T-helper 2 cell treated with Interferon-gamma antibody and Interleukin-4, amounts not matched to agents 5 μg/mL and 100 μg/mL, for 36 hours (primary cell): Measurements from ENCODE around the gene EDAR.

ENCODE experiments used
- DNase-seq: peaks from one replicate; pipeline ENCODE4 v3.0.0; 2021; ENCODE audit warnings: low spot score
- H3K27ac Mint-ChIP-seq: one replicate; pipeline ENCODE4 v1.8.0; 2021; ENCODE audit warnings: mild to moderate bottlenecking, mixed read lengths
- H3K27me3 Mint-ChIP-seq: one replicate; pipeline ENCODE4 v1.8.0; 2021; ENCODE audit warnings: low read depth, mixed read lengths
- H3K36me3 Mint-ChIP-seq: one replicate; pipeline ENCODE4 v1.8.0; 2021; ENCODE audit warnings: low read depth, mixed read lengths
- H3K4me1 Mint-ChIP-seq: one replicate; pipeline ENCODE4 v1.8.0; 2021; ENCODE audit warnings: low read depth, mixed read lengths
- H3K4me3 Mint-ChIP-seq: one replicate; pipeline ENCODE4 v1.8.0; 2022; ENCODE audit warnings: mild to moderate bottlenecking, moderate library complexity, mixed read lengths
- H3K9me3 Mint-ChIP-seq: one replicate; pipeline ENCODE4 v1.8.0; 2021; ENCODE audit warnings: mixed read lengths

The EDAR gene

DNA sequence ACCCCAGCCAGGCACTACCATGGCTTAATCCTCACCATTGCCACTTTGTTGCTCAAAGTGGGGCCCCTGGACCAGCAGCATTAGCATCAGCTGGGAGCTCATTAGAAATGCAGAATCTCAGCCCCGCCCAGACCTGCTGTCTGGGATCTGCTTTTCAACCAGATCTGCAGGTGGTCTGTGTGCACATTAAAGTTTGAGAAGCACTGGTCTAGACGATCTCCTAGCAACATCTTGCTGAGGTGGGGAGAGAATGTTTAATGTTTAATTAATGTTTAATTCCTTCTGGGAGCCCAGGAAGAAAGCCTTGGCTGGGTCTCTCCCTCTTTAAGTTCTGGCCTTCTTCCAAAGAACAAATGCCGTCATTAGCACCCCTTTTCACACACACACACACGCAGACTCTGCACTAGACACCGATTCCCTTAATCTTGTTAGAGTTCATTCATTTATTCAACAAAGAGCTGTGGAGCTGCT, 53.7 kb downstream of the EDAR start:
- no peak for DNase-seq
- no peak overlapping the region for H3K27ac Mint-ChIP-seq
- peaks cover 8% of the 10 kb centered on the region for H3K4me1 Mint-ChIP-seq
- no peak overlapping the region for H3K4me3 Mint-ChIP-seq
- no peaks in the 10 kb centered on the region for H3K27me3 Mint-ChIP-seq
- H3K36me3 Mint-ChIP-seq, result no peaks in the 10 kb centered on the region
- no peaks in the 10 kb centered on the region for H3K9me3 Mint-ChIP-seq

DNA sequence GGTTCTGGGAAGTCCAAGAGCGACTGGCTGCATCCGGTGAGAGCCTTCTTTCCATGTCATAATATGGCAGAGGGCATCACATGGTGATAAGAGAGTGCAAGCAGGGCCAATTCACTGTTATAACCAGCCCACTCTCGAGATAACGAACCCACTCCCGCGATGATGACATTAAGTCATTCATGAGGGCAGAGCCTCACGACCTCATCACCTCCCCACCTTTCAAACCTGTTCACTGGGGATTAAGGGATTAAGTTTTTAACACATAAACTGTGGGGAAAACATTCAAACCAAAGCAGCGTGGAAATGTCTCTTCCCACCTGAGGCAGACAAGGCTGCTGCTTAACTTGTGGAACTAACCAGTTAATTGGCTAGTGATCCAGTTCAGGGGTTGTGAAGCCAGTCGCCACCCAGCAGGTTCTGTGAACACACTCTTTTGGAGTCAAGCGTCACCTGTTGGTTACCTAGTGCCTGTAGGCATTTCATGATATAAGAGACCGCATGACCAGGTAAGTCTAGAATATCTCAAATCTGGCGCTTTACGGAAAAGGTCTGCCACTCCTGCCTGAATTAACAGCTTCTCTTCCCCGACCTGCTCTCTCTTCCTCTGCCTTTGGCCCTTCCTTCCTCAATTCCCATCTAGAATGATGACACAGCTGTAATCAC, 54.3 kb downstream of the EDAR start:
- DNase-seq, result no peak
- no peaks in the 10 kb centered on the region for H3K9me3 Mint-ChIP-seq
- no peak overlapping the region for H3K4me3 Mint-ChIP-seq
- H3K27ac Mint-ChIP-seq, result no peak overlapping the region
- peaks cover 8% of the 10 kb centered on the region for H3K4me1 Mint-ChIP-seq
- H3K27me3 Mint-ChIP-seq, result no peaks in the 10 kb centered on the region
- no peaks in the 10 kb centered on the region for H3K36me3 Mint-ChIP-seq

DNA sequence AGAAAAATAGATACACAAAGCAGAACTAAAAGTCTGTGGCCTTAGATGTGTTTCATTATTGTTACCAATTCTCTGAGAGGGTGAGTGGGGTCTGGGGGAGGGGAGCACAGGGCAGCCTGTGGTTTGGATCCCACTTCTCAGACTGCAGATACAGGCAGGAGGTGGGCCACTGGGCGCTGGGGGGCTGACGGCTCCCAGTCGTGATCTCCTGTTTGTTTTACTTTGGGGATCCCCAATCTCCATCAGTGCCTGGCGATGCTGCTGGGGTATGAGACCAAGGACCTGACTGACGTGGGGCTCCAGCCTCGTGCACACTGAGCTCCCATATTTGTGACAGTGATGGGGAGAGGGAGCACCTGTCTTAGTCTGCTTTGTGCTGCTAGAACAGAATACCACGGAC, 54.9 kb downstream of the EDAR start:
- H3K4me1 Mint-ChIP-seq, result peaks cover 8% of the 10 kb centered on the region
- no peaks in the 10 kb centered on the region for H3K27me3 Mint-ChIP-seq
- no peak overlapping the region for H3K4me3 Mint-ChIP-seq
- H3K9me3 Mint-ChIP-seq, result no peaks in the 10 kb centered on the region
- no peak overlapping the region for H3K27ac Mint-ChIP-seq
- no peak for DNase-seq
- no peaks in the 10 kb centered on the region for H3K36me3 Mint-ChIP-seq

DNA sequence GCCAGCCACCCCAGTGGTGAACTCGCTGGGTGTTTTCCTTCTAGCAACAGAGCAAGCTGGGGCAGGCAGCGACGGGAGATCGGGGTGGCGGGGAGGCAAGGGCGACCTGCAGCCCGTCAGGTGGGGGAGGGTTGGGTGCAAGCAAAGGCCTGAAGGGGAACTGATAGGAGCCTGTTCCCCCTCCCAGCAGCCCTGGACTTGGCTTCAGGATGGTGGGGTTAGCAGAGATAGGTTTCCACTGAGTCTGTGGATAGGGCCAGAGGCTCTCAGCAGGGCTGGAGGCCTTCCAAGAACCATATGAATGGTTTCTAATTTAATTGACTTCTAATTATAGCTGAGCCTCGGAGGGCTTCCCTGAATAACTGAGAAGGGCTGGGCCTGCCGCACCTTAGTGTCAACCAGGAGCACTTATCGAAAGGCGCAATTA, 55.3 kb downstream of the EDAR start:
- no peaks in the 10 kb centered on the region for H3K9me3 Mint-ChIP-seq
- no peaks in the 10 kb centered on the region for H3K27me3 Mint-ChIP-seq
- no peak for DNase-seq
- no peak overlapping the region for H3K4me3 Mint-ChIP-seq
- H3K27ac Mint-ChIP-seq, result no peak overlapping the region
- H3K36me3 Mint-ChIP-seq, result no peaks in the 10 kb centered on the region
- peaks cover 8% of the 10 kb centered on the region for H3K4me1 Mint-ChIP-seq

DNA sequence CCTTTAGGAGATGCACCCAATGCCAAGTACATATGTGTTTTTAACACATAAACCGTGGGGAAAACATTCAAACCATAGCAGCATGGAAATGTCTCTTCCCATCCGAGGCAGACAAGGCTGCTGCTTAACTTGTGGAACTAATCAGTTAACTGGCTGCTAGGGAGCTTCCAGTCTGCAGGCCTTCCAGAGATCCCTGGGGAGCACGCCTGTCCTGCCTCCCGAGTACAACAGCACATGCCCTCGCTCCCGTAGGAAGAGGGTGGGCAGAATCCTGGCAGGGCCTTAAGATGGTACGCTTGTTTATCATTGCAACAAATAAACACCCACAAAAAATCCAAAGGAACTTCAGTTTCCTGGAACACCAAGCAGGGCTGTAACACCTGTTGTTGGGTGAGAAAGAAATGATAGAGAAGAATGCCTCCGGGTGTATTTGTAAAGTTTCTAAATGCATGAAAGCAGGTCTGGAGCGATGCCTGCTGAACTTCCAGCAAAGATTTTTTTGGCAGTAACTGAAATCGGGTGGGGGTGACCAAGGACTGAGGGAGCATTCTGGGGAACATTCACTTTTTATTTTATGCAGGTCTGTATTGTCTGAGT, 56.2 kb downstream of the EDAR start:
- H3K36me3 Mint-ChIP-seq, result no peaks in the 10 kb centered on the region
- no peak for DNase-seq

DNA sequence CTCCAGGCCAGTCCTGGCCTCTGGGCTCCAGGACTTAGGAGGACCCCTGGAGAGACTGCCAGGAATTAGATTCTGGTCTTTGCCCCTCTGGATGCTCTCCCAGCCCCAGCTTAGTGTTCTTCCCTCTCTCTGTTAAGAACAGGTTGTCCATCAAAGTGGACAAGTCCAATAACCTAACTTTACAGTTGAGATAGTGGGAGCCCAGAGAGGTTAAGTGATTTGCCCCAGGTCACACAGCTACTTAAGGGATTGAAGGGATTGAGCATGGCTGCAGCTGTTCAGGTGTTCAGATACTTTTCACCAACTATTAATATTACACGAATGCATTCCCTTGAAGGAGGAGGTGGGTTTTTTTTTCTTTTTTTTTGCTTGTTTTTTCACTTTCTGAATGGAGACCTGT, 57.6 kb downstream of the EDAR start:
- no peak for DNase-seq
- H3K27ac Mint-ChIP-seq, result no peak overlapping the region
- no peak overlapping the region for H3K4me3 Mint-ChIP-seq
- no peaks in the 10 kb centered on the region for H3K27me3 Mint-ChIP-seq
- H3K4me1 Mint-ChIP-seq, result no peaks in the 10 kb centered on the region
- no peaks in the 10 kb centered on the region for H3K9me3 Mint-ChIP-seq
- no peaks in the 10 kb centered on the region for H3K36me3 Mint-ChIP-seq

More for the DNA sequence above, 56.2 kb downstream of the EDAR start:
- Mint-ChIP-seq H3K27me3 (no peaks in the 10 kb centered on the region), H3K27ac (no peak overlapping the region), H3K4me3 (no peak overlapping the region), H3K9me3 (no peaks in the 10 kb centered on the region), H3K4me1 (peaks cover 3% of the 10 kb centered on the region)

DNA sequence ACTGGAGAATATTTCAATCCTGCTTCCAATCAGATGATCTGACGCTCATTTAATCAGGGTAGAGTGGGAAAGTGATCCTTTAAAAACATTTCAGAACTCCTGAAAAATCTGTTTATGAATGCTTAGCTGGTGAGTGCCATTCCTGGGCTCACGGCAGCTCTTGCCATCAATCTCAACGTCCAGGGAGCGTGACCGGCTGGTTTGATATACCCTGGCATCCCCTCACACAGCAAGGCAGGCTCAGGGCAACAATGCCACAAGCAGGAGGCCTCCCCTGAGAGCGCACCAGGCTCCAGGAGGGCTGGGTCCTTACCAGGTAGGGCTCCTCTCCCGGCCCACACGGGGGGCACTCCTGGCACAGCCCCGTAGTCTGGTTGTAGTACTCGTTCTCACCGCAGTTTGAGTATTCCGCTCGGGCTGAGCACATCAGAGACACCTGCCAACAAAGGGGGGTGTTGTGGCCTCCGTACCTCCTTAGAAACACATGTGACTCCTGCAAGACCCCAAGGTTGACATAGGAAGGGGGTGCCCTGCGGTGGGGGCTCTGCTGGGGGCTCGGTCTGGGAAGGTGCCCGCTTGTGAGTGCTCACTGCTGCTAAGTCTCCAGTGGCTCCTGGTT, 59.1 kb downstream of the EDAR start:
- Mint-ChIP-seq H3K27me3 (no peaks in the 10 kb centered on the region), H3K36me3 (no peaks in the 10 kb centered on the region), H3K27ac (no peak overlapping the region), H3K4me3 (no peak overlapping the region), H3K9me3 (no peaks in the 10 kb centered on the region), H3K4me1 (no peaks in the 10 kb centered on the region)
- DNase-seq, result no peak

DNA sequence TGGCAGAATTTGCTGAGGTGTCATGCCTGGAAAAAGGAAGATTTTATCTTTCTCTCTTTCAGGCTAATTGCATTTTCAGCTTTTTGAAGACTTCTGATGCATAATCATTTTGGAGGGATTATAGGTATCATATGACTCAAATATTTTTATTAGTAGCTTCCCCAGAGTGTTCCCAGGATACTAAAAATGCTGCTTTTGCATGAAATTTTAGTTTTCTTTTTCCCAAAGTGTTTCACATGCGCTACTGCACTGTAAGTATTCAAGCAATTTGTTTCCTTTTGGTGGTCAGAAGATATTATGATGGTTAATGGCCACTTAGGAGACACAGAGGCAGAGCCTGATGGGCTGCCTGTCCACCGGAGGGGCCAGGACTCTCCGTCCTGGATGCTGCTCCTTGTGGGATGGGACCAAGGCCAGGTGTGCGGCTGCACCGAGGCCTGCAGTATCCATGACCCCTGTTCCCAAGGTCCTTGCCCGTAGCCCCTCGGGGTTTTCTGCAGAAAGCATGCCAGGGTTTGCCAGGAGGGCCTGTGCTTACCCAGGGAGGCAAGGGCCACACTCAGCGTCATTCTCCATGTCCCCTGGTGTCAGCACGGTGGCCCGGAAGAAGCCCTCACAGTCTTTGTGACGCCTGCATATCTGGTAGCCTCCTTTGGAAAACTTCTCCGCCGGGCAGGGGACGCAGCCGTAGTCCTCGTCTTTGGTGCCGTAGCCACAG, 60.2 kb downstream of the EDAR start:
- no peak overlapping the region for H3K27ac Mint-ChIP-seq
- no peak for DNase-seq
- H3K4me3 Mint-ChIP-seq, result no peak overlapping the region
- no peaks in the 10 kb centered on the region for H3K9me3 Mint-ChIP-seq
- no peaks in the 10 kb centered on the region for H3K27me3 Mint-ChIP-seq
- H3K4me1 Mint-ChIP-seq, result no peaks in the 10 kb centered on the region
- H3K36me3 Mint-ChIP-seq, result no peaks in the 10 kb centered on the region

DNA sequence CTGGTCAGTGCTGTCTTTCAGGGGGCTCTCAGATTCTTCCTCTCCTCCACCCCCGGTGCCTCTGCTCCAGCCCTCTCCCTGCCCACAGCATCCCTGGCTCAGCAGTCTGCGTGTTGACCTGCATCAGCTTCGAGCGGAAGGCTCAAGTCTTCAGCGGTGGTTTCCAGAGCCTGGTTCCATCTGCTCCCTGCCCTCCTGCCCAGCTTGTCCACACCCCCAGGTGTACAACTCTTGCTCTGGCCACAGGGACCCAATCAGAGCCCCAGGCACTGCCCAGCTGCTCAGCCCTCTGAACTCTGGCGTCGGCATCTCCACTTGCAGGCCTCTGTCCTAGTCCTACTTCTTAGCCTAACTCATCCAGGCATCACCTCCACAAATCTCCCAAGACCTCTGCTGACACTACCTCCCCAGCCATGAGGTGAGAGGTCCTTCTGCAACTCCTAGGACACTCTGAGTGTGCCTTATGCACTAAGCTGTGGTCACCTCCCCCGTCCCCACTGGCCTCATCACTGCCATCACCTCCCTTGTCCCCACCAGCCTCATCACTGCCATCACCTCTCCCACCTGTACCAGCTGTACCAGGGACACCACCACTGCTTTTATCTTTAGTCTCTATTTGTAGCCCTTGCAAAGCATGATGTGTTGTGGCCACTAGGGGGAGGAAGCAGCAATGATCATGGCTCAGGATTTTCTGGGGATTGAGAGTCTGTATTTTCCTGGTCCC, 60.9 kb downstream of the EDAR start:
- DNase-seq, result no peak
- no peaks in the 10 kb centered on the region for H3K27me3 Mint-ChIP-seq
- no peaks in the 10 kb centered on the region for H3K4me1 Mint-ChIP-seq
- no peak overlapping the region for H3K27ac Mint-ChIP-seq
- no peaks in the 10 kb centered on the region for H3K9me3 Mint-ChIP-seq
- H3K4me3 Mint-ChIP-seq, result no peak overlapping the region
- no peaks in the 10 kb centered on the region for H3K36me3 Mint-ChIP-seq

DNA sequence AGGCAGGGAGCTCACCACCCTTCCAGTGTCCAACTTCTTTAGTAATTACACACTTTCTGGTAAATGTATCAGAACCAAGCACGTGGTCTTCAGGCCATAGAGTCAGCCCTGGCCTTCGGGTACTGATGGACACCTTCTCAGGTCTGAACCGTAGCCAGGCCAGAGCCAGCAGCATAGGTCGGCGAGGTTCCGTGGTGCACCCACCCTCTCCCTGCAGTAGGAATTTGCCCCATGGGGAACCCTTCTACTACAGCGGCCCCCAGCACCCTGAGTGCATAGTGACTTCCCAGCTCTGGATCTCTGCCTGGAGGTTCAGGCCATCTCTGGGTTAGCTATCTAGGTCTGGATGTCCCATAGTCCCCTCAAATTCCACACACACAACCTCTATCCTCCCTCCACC, 61.6 kb downstream of the EDAR start:
- no peak for DNase-seq
- Mint-ChIP-seq H3K27me3 (no peaks in the 10 kb centered on the region), H3K4me3 (no peak overlapping the region), H3K36me3 (no peaks in the 10 kb centered on the region), H3K4me1 (no peaks in the 10 kb centered on the region), H3K27ac (no peak overlapping the region), H3K9me3 (no peaks in the 10 kb centered on the region)

DNA sequence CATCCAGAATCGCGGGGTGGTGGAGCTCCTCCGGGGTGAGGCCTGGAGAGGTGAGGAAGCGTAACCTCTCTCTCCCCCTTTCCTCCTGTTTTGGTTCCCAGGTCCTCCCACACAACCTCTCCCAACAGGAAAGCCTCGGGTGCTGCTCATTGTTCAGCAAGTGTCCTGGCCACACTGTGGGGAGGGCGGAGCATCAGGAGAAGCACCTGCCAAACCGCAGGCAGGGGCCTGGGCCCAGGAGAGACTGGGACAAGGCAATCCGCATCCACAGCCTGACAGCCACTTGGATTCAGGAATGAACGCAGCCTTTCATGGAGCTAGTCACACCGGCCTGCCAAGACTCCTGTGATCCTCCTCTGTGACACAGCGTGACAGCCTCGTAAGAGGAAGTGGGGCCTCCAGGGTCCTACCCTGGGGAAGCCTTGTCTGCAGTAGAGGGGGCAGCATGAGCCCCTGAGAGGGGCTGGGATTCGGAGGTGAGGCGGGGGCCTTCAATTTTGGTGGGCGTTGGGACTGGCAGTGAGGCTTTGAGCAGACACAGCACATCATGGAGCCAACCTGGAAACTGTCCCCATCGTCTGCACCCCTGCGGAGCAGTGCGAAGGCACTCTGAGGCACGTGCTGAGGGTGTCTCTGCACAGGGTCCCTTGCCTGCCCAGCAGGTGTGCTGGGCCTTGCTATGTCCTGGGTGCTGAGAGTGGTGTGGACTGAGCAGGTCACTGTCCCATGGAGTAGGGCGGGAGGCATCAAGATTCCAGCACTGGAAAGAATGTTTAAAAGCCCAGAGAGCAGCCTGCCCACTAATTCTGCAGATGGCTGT, 62.2 kb downstream of the EDAR start:
- DNase-seq, result no peak
- H3K9me3 Mint-ChIP-seq, result no peaks in the 10 kb centered on the region
- H3K4me1 Mint-ChIP-seq, result no peaks in the 10 kb centered on the region
- H3K27me3 Mint-ChIP-seq, result no peaks in the 10 kb centered on the region
- no peaks in the 10 kb centered on the region for H3K36me3 Mint-ChIP-seq
- no peak overlapping the region for H3K4me3 Mint-ChIP-seq
- no peak overlapping the region for H3K27ac Mint-ChIP-seq

DNA sequence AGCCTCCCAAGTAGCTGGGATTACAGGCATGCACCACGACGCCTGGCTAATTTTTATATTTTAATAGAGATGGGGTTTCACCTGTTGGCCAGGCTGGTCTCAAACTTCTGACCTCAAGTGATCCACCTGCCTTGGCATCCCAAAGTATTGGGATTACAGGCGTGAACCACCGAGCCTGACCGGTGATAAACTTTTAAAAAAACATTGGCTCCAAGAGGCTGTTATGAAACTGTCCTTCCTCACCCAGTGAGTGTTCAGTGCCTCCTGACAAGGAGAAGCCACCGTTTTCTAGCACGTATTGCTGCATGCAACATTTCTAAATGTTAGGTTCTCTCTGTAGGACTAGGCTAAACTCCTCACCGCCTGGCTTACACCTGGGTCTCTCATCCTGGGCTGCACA, 63.3 kb downstream of the EDAR start:
- no peak for DNase-seq
- Mint-ChIP-seq H3K36me3 (no peaks in the 10 kb centered on the region), H3K9me3 (no peaks in the 10 kb centered on the region), H3K27me3 (no peaks in the 10 kb centered on the region), H3K27ac (no peak overlapping the region), H3K4me1 (no peaks in the 10 kb centered on the region), H3K4me3 (no peak overlapping the region)

DNA sequence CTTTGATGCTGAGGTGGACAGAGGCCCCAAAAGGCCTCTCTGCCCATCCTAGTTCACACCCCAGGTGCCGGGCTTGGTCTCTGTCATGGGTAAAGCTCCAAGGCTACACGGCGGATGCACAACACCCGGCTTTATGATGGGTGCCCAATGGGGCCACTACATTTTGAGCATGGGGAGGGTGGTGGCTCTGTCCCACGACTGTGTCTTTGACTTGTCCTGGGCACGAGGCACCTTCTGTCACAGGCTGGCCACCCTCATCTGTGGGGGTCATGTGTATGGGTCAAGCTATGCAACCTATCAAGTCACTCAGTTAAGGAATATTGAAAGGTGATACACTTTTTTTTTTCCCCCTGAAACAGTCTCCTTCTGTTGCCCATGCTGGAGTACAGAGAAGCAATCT, 63.7 kb downstream of the EDAR start:
- no peaks in the 10 kb centered on the region for H3K36me3 Mint-ChIP-seq
- no peaks in the 10 kb centered on the region for H3K27me3 Mint-ChIP-seq
- H3K9me3 Mint-ChIP-seq, result no peaks in the 10 kb centered on the region
- H3K4me1 Mint-ChIP-seq, result no peaks in the 10 kb centered on the region
- no peak overlapping the region for H3K27ac Mint-ChIP-seq
- no peak overlapping the region for H3K4me3 Mint-ChIP-seq
- DNase-seq, result no peak
